ENCODE measurements around the gene SUN2. TPM values are rescaled to one million over a fixed set of nuclear protein-coding genes. Genes with fewer than 3 reads are reported as not detected.

SUN2 gene
- total and polyA plus RNA-seq, 2 of the 8 experiments (the other 6 are each of a cell fraction or from before 2014, with no cell fraction given), result 5.1 to 10.5 TPM

- Histone ChIP-seq H3K23ac (ENCODE audit: insufficient read length) (no peak overlapping the region), H2BK12ac (ENCODE audit: low read depth, low read length) (no peak overlapping the region), H4K5ac (ENCODE audit: insufficient read length, low read depth, low read length) (no peak overlapping the region), H2BK5ac (ENCODE audit: low read depth, low read length) (no peak overlapping the region; the same call in 1 of the 2 replicates), H3K36me3 (ENCODE audit: control insufficient read depth in 2 of 4, insufficient read depth in 4 of 4, low read length in 3 of 4) (no peaks in the 10 kb centered on the region), H3K79me1 (ENCODE audit: low read depth, low read length) (peaks cover 2% of the 10 kb centered on the region; the same call in 1 of the 2 replicates), H3K14ac (ENCODE audit: insufficient read length) (no peak overlapping the region), H3K9me3 (ENCODE audit: insufficient read depth in 2 of 2, low read depth in 1 of 2, low read length in 1 of 2) (no peaks in the 10 kb centered on the region), H3K27me3 (replicated peaks in 1 of 4; ENCODE audit: control insufficient read depth in 3 of 4, extremely low read depth in 1 of 4, insufficient read depth in 3 of 4, low read length in 3 of 4) (no peaks in the 10 kb centered on the region; a peak in 1 of 7 replicates), H4K20me1 (replicated peaks in 1 of 2; ENCODE audit: control insufficient read depth in 1 of 2, insufficient read depth in 2 of 2, low read length in 2 of 2) (peaks cover 0 to 2% of the 10 kb centered on the region in 2 experiments), H3K4me3 (ENCODE audit: extremely low read depth in 1 of 4, insufficient read depth in 2 of 4, low read depth in 3 of 4, low read length in 4 of 4) (no peak overlapping the region), H2BK15ac (ENCODE audit: low read length) (no peak overlapping the region), H2BK120ac (replicated peaks; ENCODE audit: low read depth, low read length) (no peak overlapping the region), H2BK20ac (ENCODE audit: low read length) (no peak overlapping the region), H2AK5ac (ENCODE audit: low read depth, low read length) (no peak overlapping the region), H3K4ac (replicated peaks; ENCODE audit: insufficient read length, low read depth, low read length) (no peak overlapping the region), H3K27ac (ENCODE audit: low read depth, low read length) (no peak overlapping the region), H4K8ac (ENCODE audit: extremely low read depth, insufficient read depth, low read length) (no peak overlapping the region), H3K4me2 (ENCODE audit: insufficient read depth in 1 of 2, low read depth in 2 of 2, low read length in 2 of 2) (no peak overlapping the region), H3K18ac (ENCODE audit: extremely low read depth, low read length) (no peak overlapping the region), H2AFZ (ENCODE audit: low read length) (no peak overlapping the region), H3K23me2 (ENCODE audit: low read depth, low read length) (peaks cover 6% of the 10 kb centered on the region; the same call in 1 of the 2 replicates), H3K56ac (replicated peaks; ENCODE audit: insufficient read length, low read depth, low read length) (no peak overlapping the region), H3K4me1 (replicated peaks in 1 of 4; ENCODE audit: control insufficient read depth in 3 of 4, insufficient read depth in 4 of 4, low read length in 3 of 4) (peaks cover 0 to 4% (median 0%) of the 10 kb centered on the region in 4 experiments; a peak in 1 of 7 replicates), H3K79me2 (ENCODE audit: control insufficient read depth in 1 of 2, insufficient read depth in 2 of 2, low read length in 2 of 2) (no peaks in the 10 kb centered on the region), H3K9ac (replicated peaks in 1 of 4; ENCODE audit: extremely low read depth in 1 of 4, low read depth in 3 of 4, low read length in 3 of 4) (no peak overlapping the region), H4K91ac (replicated peaks; ENCODE audit: insufficient read length, low read length) (no peak overlapping the region)
- ChIA-PET CTCF (ENCODE audit: partially characterized antibody) (interaction anchor here (1.0 to 3.1 kb wide), 3 partner anchors 10 to 534 kb away, joined by 3 to 9 read pairs (median 4); no protein-coding TSS in a partner anchor), POLR2A (ENCODE audit: partially characterized antibody) (interaction anchor here (1.3 kb wide), 1 partner anchor 9 kb away, joined by 3 read pairs; no protein-coding TSS in a partner anchor)
- FAIRE-seq (no peak), DNase-seq (ENCODE audit: low read depth in 1 of 2, low spot score in 2 of 2) (no peak)
- WGBS, 2 experiments (ENCODE audit: extremely low coverage in 1 of 2, insufficient coverage in 1 of 2, insufficient read length in 1 of 2, insufficient replicate concordance in 2 of 2, low coverage in 1 of 2, low lambda C conversion rate in 2 of 2, missing lambda C conversion rate in 1 of 2), result 94% methylated on average over 27 of the region's 27 CpGs; no CpG with 5 or more reads in 1 of the 2 experiments
- no peak for TF ChIP-seq CBX5 (IDR thresholded peaks at IDR 0.05; ENCODE audit: low read depth, low read length)
- no peak for TF ChIP-seq SP1 (IDR thresholded peaks at IDR 0.05; ENCODE audit: low read depth, low read length)
- no peak for TF ChIP-seq FOSL1 (IDR thresholded peaks at IDR 0.05; ENCODE audit: insufficient read depth, low read depth, low read length)
- no peak for TF ChIP-seq TAF7 (optimal IDR thresholded peaks at IDR 0.05; ENCODE audit: borderline replicate concordance, low read depth, low read length)
- no peak for TF ChIP-seq EGR1 (IDR thresholded peaks at IDR 0.05; ENCODE audit: borderline replicate concordance, low read depth, low read length)
- TF ChIP-seq ASH2L (IDR thresholded peaks at IDR 0.05; ENCODE audit: low read length), result no peak
- no peak for TF ChIP-seq CTBP2 (IDR thresholded peaks at IDR 0.05; ENCODE audit: borderline replicate concordance, insufficient read depth, insufficient read length, low read length)
- no peak for TF ChIP-seq GTF2F1 (IDR thresholded peaks at IDR 0.05; ENCODE audit: borderline replicate concordance, low read depth, low read length)
- TF ChIP-seq, protein P1, sequence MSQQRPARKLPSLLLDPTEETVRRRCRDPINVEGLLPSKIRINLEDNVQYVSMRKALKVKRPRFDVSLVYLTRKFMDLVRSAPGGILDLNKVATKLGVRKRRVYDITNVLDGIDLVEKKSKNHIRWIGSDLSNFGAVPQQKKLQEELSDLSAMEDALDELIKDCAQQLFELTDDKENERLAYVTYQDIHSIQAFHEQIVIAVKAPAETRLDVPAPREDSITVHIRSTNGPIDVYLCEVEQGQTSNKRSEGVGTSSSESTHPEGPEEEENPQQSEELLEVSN (IDR thresholded peaks at IDR 0.05), result no peak
- TF ChIP-seq HDAC2 (IDR thresholded peaks at IDR 0.05; ENCODE audit: borderline replicate concordance in 1 of 2, low read depth in 2 of 2, low read length in 2 of 2), result no peak
- no peak for TF ChIP-seq EZH2 (IDR thresholded peaks at IDR 0.05; ENCODE audit: low read depth, low read length, severe bottlenecking)
- no peak for TF ChIP-seq POLR2A (IDR thresholded peaks at IDR 0.05; ENCODE audit: control extremely low read depth in 1 of 2, low read depth in 2 of 2, low read length in 2 of 2)
Measured at GRCh38 chr22:38777087-38777671, 21.4 kb upstream of the SUN2 start.
